Uterus (tissue), 4 donors: Measurements from ENCODE around the gene MTIF2. TPM values are rescaled to one million over a fixed set of nuclear protein-coding genes. Genes with fewer than 3 reads are reported as not detected.

Experiments used
- DNase-seq, 2 donors: peaks; one replicate each; pipeline ENCODE4 v3.0.0-alpha.2; 2019 to 2020
- H3K27ac ChIP-seq, 2 donors: fragments of 200-600 bp; sonication (generic); 1 replicate in 1 of 2; 2 replicates in 1 of 2; pipeline ENCODE4 v1.5.1; 2016 to 2018
- H3K27me3 ChIP-seq, 2 donors: fragments of 200-600 bp; sonication (generic); one replicate each; pipeline ENCODE4 v1.5.1; 2018 to 2019; ENCODE audit warnings: control low read depth in 1 of 2
- H3K36me3 ChIP-seq, 2 donors: fragments of 200-600 bp; sonication (generic); one replicate each; pipeline ENCODE4 v1.5.1; 2019; ENCODE audit warnings: control low read depth in 1 of 2
- H3K4me1 ChIP-seq, 2 donors: fragments of 200-600 bp; sonication (generic); one replicate each; pipeline ENCODE4 v1.5.1; 2018 to 2019; ENCODE audit warnings: control low read depth in 1 of 2
- H3K4me3 ChIP-seq, 2 donors: fragments of 200-600 bp; sonication (generic); 1 replicate in 1 of 2; 2 replicates in 1 of 2; pipeline ENCODE4 v1.5.1; 2018 to 2019; ENCODE audit warnings: mild to moderate bottlenecking in 1 of 2
- H3K9me3 ChIP-seq, 2 donors: fragments of 200-600 bp; sonication (generic); one replicate each; pipeline ENCODE4 v1.5.1; 2019; ENCODE audit warnings: control low read depth in 1 of 2
- POLR2A ChIP-seq, 2 donors: fragments of 450-650 bp; IDR thresholded peaks; one replicate each; pipeline ENCODE4 v1.6.1; 2016; ENCODE audit warnings: antibody characterized with exemption in 2 of 2, mild to moderate bottlenecking in 1 of 2, moderate library complexity in 1 of 2
- intact Hi-C: fragments of 100-400 bp; cut with DNase I; formaldehyde crosslinking; loops from one replicate; pipeline ENCODE4 v1.15.1; 2023; ENCODE audit warnings: low total_unique reads
- total RNA-seq, 4 donors: library from RNA; depleted of rRNA in 3 of 4; stranded (reverse); fragments of >200 nt in 3 of 4; gene quantifications; one replicate each; pipeline versions ENCODE4 v1.1.0 to v1.2.4, GENCODE V29; 2014 to 2023
- TF ChIP-seq, protein P1 (sequence below), 4 experiments: fragments of 200-600 bp in 2 of 4; fragments of 450-650 bp in 2 of 4; sonication (generic) in 2 of 4; IDR thresholded peaks; one replicate each; pipeline ENCODE4 v1.5.1; 2016 to 2019; ENCODE audit warnings: antibody characterized with exemption in 4 of 4, mild to moderate bottlenecking in 2 of 4, moderate library complexity in 1 of 4
- donor health status: DM: yes; HTN: yes; CAD: no.

MTIF2 gene
- total RNA-seq, 4 donors from 2014 or later: 1.8 to 29.4 (median 12.8) TPM

DNA sequence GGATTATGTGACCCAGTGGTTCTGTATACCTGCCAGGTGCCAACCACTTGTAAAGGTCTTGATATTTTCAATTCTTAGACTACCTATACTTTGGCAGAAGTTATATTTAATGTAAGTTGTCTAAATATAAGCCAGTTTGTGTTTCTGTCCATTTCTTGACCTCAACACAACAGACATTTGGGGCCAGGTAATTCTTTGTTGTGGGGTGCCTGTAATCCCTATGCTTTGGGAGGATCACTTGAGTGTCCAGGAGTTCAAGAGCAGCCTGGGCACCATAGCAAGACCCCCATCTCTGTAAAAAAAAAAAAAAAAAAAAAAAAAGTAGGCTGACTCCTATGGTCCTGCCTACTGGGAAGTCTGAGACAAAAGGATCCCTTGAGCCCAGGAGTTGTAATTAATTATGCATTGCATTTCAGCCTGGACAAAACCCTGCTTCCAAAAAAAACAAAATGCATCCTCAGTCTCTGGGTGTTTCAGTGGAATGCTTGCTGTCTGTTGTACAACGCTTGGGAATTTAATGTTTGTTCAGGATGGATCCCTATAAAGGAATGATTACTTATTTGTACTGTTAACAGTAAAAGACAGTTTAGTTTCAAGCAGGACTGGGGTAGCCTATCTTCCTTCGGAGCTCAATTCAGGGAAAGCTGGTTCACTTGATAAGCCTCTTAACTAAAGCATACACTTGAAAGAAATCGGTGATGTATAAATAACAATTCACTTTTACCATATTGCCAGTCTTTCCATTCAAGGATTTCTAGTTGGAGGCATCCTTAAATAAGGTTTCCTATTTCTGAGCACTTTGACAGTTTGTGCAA lies 33.1 kb downstream of the MTIF2 start:
- H3K27me3 ChIP-seq: no peaks in the 10 kb centered on the region
- intact Hi-C loops: no loop called here
- peaks cover 4 to 5% of the 10 kb centered on the region in 2 donors for H3K4me1 ChIP-seq
- H3K4me3 ChIP-seq: no peak overlapping the region
- H3K27ac ChIP-seq: no peak overlapping the region
- TF ChIP-seq, protein P1, sequence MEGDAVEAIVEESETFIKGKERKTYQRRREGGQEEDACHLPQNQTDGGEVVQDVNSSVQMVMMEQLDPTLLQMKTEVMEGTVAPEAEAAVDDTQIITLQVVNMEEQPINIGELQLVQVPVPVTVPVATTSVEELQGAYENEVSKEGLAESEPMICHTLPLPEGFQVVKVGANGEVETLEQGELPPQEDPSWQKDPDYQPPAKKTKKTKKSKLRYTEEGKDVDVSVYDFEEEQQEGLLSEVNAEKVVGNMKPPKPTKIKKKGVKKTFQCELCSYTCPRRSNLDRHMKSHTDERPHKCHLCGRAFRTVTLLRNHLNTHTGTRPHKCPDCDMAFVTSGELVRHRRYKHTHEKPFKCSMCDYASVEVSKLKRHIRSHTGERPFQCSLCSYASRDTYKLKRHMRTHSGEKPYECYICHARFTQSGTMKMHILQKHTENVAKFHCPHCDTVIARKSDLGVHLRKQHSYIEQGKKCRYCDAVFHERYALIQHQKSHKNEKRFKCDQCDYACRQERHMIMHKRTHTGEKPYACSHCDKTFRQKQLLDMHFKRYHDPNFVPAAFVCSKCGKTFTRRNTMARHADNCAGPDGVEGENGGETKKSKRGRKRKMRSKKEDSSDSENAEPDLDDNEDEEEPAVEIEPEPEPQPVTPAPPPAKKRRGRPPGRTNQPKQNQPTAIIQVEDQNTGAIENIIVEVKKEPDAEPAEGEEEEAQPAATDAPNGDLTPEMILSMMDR (IDR thresholded peaks at IDR 0.05): no peak
- TF ChIP-seq POLR2A (IDR thresholded peaks at IDR 0.05): no peak
- H3K9me3 ChIP-seq: no peaks in the 10 kb centered on the region
- no peak for DNase-seq
- no peaks in the 10 kb centered on the region for H3K36me3 ChIP-seq

DNA sequence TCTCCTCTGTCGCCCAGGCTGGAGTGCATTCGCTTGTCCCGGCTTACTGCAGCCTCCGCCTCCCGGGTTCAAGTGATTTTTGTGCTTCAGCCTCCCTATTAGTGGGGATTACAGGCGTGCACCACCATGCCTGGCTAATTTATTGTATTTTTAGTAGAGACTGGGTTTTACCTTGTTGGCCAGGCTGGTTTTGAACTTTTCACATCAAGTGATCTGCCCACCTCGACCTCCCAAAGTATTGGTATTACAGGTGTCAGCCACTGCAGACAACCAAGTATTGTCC lies 35.4 kb downstream of the MTIF2 start:
- Histone ChIP-seq H3K9me3 (no peaks in the 10 kb centered on the region), H3K36me3 (no peaks in the 10 kb centered on the region), H3K4me1 (peaks cover 4 to 5% of the 10 kb centered on the region in 2 donors), H3K27me3 (no peaks in the 10 kb centered on the region), H3K4me3 (peak overlapping the region; percentile 80 to 96), H3K27ac (peak overlapping the region; percentile 97)
- DNase-seq: no peak
- intact Hi-C loops: no loop called here
- TF ChIP-seq, protein P1 (IDR thresholded peaks at IDR 0.05): no peak
- TF ChIP-seq POLR2A (IDR thresholded peaks at IDR 0.05): no peak

DNA sequence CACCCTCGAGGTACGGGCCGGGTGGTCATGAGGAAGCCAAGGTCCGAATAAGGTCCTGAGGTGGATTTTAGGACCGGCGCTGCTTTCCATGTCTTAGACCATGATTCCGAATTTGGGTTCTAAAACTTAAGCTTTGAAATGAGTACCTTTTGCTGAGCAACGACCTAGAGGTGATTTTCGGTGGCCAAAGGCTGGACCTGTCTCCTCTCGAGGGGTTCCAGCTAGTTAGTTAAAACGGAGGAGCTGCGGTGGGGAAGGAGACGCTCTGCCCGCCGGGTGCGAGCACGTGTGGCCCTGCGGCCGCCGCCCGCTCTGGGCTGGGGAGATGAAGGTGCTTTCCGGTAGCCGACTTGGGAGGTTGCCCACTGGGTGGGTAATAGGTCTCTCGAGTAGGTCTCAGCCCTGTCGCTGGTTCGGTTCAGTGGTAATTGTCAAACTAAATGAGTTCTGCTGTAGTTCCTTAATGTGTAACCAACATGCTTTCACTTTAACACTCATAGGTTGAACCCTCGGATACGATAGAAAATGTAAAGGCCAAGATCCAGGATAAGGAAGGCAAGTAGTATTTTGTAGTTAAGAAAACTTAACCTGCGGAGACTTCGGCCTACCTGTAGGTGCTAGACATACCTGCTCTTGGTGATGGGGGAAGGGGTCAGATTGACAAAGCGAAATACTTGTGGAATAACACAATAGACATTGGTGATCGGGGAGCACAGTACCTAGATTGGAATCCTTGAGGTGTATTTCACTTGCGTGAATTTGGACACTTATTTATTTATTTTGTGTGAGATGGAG lies 36.0 kb downstream of the MTIF2 start:
- TF ChIP-seq, protein P1 (IDR thresholded peaks at IDR 0.05): no peak
- TF ChIP-seq POLR2A (IDR thresholded peaks at IDR 0.05): no peak
- Histone ChIP-seq H3K4me3 (peak overlapping the region; percentile 80 to 96), H3K4me1 (peaks cover 4 to 5% of the 10 kb centered on the region in 2 donors), H3K27ac (peak overlapping the region; percentile 97), H3K9me3 (no peaks in the 10 kb centered on the region), H3K27me3 (no peaks in the 10 kb centered on the region), H3K36me3 (no peaks in the 10 kb centered on the region)
- intact Hi-C loops: no loop called here
- DNase-seq: peak; percentile 34 to 48

DNA sequence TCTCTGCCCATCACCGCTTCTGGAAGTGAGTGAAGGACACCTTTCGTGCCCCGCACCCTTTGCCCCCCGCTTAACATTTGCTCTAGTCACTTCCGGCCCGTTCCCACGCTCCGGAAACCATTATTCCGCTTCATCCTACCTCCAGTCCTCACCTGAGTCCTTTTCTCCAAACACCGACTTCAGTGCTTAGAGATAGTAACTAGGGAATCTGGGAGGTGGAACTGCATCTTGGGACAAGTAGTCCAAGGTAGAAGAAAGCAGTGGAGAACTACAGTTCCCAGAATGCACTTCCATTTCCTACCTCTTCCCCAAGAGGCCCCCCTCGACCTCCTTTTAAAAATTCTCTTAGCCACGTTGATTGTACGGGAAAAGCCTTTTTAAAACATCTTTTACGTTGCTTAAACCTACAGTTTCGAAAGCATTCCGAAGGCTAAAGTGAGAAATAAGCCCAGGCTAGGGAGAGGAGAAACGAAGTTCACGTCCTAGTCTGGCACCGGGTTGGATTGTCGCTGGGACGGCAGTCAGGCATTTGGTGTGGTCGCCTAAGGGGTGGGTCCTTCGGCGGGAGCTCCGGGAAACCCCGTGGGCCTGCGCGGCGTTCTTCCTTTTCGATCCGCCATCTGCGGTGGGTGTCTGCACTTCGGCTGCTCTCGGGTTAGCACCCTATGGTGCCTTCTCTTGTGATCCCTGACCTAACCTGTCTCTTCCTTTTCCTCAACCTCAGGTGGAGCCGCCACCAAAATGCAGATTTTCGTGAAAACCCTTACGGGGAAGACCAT lies 36.8 kb downstream of the MTIF2 start, which contains the start of the genes CLHC1 and RPS27A:
Gene CLHC1, minus strand, starts transcription at position 210 of the 779 bp plus-strand sequence. CDS start 9,882 bp downstream, outside the sequence.
Gene RPS27A, plus strand, starts transcription at position 605 of the 779 bp plus-strand sequence. Its CDS starts 137 bp downstream, at position 742.
- H3K27me3 ChIP-seq: no peaks in the 10 kb centered on the region
- no peaks in the 10 kb centered on the region for H3K36me3 ChIP-seq
- intact Hi-C loops: no loop called here
- no peaks in the 10 kb centered on the region for H3K9me3 ChIP-seq
- peak; percentile 81 to 87 for TF ChIP-seq POLR2A (IDR thresholded peaks at IDR 0.05)
- TF ChIP-seq, protein P1 (IDR thresholded peaks at IDR 0.05): peak in 2 of 4 experiments; percentile 7 to 13
- peak within 1 kb of the TSS; percentile 80 to 96 for H3K4me3 ChIP-seq
- H3K27ac ChIP-seq: peak within 1 kb of the TSS; percentile 97
- H3K4me1 ChIP-seq: peaks cover 4 to 5% of the 10 kb centered on the region in 2 donors
- peak; percentile 88 to 94 for DNase-seq
